ENCODE measurements around the gene SLC44A1. TPM values are rescaled to one million over a fixed set of nuclear protein-coding genes. Genes with fewer than 3 reads are reported as not detected.

Gene SLC44A1
- total RNA-seq, 1 donor from 2014 or later, result 16.5 TPM

DNA sequence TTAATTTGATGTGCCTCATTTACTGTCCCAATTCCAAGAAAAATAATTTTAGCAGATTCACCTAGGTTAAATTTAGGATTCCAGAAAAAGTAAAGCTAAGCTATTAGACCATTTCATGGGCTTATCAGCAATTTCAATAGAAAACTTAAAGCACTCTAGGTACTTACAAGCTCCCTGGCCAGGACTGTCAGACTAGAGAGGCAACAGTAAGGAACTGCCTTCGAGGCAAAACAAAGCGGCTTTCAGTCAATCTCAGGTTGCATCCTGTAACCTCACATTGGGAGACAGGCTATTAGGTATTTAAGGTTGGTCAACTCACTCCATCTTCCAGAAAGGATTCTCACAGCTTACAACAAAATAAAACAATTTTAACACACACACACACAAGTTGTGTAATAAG, 154.7 kb downstream of the SLC44A1 start:
- TF ChIP-seq, protein P1, sequence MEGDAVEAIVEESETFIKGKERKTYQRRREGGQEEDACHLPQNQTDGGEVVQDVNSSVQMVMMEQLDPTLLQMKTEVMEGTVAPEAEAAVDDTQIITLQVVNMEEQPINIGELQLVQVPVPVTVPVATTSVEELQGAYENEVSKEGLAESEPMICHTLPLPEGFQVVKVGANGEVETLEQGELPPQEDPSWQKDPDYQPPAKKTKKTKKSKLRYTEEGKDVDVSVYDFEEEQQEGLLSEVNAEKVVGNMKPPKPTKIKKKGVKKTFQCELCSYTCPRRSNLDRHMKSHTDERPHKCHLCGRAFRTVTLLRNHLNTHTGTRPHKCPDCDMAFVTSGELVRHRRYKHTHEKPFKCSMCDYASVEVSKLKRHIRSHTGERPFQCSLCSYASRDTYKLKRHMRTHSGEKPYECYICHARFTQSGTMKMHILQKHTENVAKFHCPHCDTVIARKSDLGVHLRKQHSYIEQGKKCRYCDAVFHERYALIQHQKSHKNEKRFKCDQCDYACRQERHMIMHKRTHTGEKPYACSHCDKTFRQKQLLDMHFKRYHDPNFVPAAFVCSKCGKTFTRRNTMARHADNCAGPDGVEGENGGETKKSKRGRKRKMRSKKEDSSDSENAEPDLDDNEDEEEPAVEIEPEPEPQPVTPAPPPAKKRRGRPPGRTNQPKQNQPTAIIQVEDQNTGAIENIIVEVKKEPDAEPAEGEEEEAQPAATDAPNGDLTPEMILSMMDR (IDR thresholded peaks at IDR 0.05; ENCODE audit: insufficient read depth, low read length, poor library complexity, severe bottlenecking), result no peak
- H3K27me3 ChIP-seq (ENCODE audit: control insufficient read depth, insufficient read depth, low read length), result no peaks in the 10 kb centered on the region
- no peak for DNase-seq (ENCODE audit: low read depth)
- no peak overlapping the region for H3K4me3 ChIP-seq (ENCODE audit: low read depth, low read length)
- no peaks in the 10 kb centered on the region for H3K36me3 ChIP-seq (ENCODE audit: control insufficient read depth, insufficient read depth, low read length)

DNA sequence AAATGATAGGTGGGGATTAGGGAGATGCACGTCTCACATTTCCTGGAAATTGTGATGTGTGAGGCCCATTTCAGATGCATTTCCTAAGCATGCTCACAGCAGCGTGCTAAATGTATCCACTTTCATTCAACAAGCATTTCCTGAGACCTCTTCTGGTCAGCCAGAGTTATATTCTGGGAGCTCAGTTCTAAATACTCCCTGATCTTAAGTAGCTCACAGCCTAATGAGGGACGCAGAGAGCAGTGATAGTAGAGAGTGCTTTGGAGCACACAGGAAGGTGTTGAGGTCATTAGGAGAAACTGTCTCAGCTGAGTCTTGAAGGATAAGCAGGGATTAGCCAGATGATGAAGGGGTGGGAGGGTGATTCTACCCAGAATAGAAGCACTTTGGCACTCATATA, 157.2 kb downstream of the SLC44A1 start:
- H3K27me3 ChIP-seq (ENCODE audit: control insufficient read depth, insufficient read depth, low read length), result no peaks in the 10 kb centered on the region
- no peak overlapping the region for H3K4me3 ChIP-seq (ENCODE audit: low read depth, low read length)
- H3K36me3 ChIP-seq (ENCODE audit: control insufficient read depth, insufficient read depth, low read length), result no peaks in the 10 kb centered on the region
- TF ChIP-seq, protein P1 (IDR thresholded peaks at IDR 0.05; ENCODE audit: insufficient read depth, low read length, poor library complexity, severe bottlenecking), result no peak
- DNase-seq (ENCODE audit: low read depth), result no peak

DNA sequence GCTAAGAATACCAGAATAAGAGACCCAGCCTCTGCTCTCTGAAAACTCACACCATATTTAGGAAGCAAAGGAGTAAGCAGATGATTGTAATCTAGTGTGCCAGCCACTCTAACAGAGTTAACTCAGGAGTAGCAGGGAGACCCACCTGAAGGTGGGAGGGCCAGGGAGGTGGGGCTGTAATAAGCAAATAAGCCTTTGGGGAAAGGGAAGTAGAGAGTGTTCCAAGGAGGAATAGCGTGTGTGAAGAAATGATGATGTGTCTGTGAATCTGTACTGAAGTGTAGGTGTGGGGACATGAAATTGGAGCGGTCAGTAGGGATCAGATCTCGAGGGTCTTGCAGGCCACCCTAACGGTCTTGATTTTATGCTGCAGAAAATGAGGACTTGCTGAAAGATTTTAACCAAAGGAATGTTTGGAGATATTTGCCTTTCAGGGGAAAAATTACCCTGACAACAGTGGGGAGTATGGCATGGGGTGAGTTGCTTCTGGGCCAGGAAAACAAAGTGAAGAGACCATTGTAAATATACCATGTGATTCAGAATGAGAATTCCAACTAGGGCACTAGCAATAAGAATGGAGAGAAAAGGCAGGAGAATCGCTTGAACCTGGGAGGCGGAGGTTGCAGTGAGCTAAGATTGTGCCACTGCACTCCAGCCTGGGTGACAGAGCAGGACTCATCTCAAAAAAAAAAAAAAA, 159.2 kb downstream of the SLC44A1 start:
- TF ChIP-seq, protein P1 (IDR thresholded peaks at IDR 0.05; ENCODE audit: insufficient read depth, low read length, poor library complexity, severe bottlenecking), result no peak
- Histone ChIP-seq H3K27me3 (ENCODE audit: control insufficient read depth, insufficient read depth, low read length) (no peaks in the 10 kb centered on the region), H3K36me3 (ENCODE audit: control insufficient read depth, insufficient read depth, low read length) (no peaks in the 10 kb centered on the region), H3K4me3 (ENCODE audit: low read depth, low read length) (no peak overlapping the region)
- DNase-seq (ENCODE audit: low read depth), result no peak

DNA sequence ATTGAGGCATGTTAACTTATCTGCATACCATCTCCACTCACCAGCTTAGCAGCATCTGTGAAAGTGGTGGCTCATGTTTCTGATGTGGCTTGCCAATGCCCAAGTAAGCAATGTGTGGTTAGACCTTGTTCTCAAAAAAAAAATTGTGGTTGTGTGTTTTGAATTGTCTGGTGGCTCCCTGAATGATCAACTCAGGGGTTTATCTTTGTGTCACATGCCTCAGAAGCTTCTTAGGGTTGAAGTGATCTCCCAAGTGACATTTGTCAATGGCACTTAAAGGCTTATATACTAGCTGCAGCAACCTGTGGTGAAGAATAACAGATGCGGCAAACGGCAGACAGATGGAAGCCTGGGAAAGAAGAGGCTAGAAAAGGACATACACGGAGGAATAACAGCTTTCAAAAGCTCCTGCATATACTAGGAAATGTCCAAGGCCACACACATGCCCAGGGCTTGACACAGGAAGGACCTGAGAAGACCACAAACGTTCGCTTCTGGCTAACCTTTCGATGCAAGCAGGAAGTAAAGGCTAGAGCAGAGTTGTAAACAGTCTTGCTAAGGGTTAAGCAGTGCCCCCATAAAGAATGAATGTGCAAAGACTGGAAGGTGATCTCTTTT, 161.2 kb downstream of the SLC44A1 start:
- no peak overlapping the region for H3K4me3 ChIP-seq (ENCODE audit: low read depth, low read length)
- TF ChIP-seq, protein P1 (IDR thresholded peaks at IDR 0.05; ENCODE audit: insufficient read depth, low read length, poor library complexity, severe bottlenecking), result no peak
- peak; percentile 32 for DNase-seq (ENCODE audit: low read depth)

DNA sequence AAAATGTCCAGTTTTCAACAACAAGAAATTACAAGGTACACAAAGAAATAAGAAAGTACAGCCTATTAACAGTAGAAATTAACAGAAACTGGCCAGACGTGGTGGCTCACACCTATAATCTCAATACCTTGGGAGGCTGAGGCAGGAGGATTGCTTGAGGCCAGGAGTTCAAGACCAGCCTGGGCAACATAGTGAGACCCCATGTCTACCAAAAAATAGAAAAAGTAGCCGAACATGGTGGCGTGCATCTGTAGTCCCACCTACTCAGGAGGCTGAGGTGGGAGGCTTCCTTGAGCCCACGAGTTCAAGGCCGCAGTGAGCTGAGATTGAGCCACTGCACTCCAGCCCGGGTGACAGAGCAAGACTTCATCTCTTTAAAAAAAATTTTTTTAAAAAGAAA, 161.9 kb downstream of the SLC44A1 start:
- Histone ChIP-seq H3K36me3 (ENCODE audit: control insufficient read depth, insufficient read depth, low read length) (no peaks in the 10 kb centered on the region), H3K4me3 (ENCODE audit: low read depth, low read length) (no peak overlapping the region), H3K27me3 (ENCODE audit: control insufficient read depth, insufficient read depth, low read length) (no peaks in the 10 kb centered on the region)
- TF ChIP-seq, protein P1 (IDR thresholded peaks at IDR 0.05; ENCODE audit: insufficient read depth, low read length, poor library complexity, severe bottlenecking), result no peak
- DNase-seq (ENCODE audit: low read depth), result no peak

More for the DNA sequence above, 161.2 kb downstream of the SLC44A1 start:
- Histone ChIP-seq H3K27me3 (ENCODE audit: control insufficient read depth, insufficient read depth, low read length) (no peaks in the 10 kb centered on the region), H3K36me3 (ENCODE audit: control insufficient read depth, insufficient read depth, low read length) (no peaks in the 10 kb centered on the region)
